WTC11 (cell line): Measurements from ENCODE around the gene SLC25A12. TPM values are rescaled to one million over a fixed set of nuclear protein-coding genes. Genes with fewer than 3 reads are reported as not detected.

Experiments used
- ATAC-seq: fragments of 200-7000 bp; cut with Tn5 transposase; 2 replicates; pipeline ENCODE4 v1.10.0; 2021; ENCODE audit warnings: mild to moderate bottlenecking, moderate library complexity
- CTCF ChIA-PET: fragments of 300-600 bp; sonication (Branson Sonifier 250); formaldehyde crosslinking; loops from one replicate; lab custom pipeline; 2021; ENCODE audit warnings: antibody characterized with exemption; lab: Charles Lee
- POLR2A ChIA-PET: fragments of 350-600 bp; sonication (Branson Sonifier 250); formaldehyde crosslinking; loops from one replicate; lab custom pipeline; 2021; ENCODE audit warnings: antibody characterized with exemption; lab: Charles Lee
- DNase-seq: peaks from one replicate; pipeline ENCODE4 v3.0.0; 2021; ENCODE audit warnings: low spot score
- H3K27ac Mint-ChIP-seq: 2 replicates; pipeline ENCODE4 v1.8.0; 2021; ENCODE audit warnings: mixed read lengths
- H3K27me3 Mint-ChIP-seq: 2 replicates; pipeline ENCODE4 v1.8.0; 2021; ENCODE audit warnings: low read depth, mild to moderate bottlenecking, moderate library complexity, mixed read lengths
- H3K36me3 Mint-ChIP-seq: 2 replicates; pipeline ENCODE4 v1.8.0; 2021; ENCODE audit warnings: mixed read lengths
- H3K4me1 Mint-ChIP-seq: 2 replicates; pipeline ENCODE4 v1.8.0; 2022; ENCODE audit warnings: mixed read lengths
- H3K4me3 Mint-ChIP-seq: 2 replicates; pipeline ENCODE4 v1.8.0; 2021; ENCODE audit warnings: mild to moderate bottlenecking, moderate library complexity, mixed read lengths
- H3K9me3 Mint-ChIP-seq: 2 replicates; pipeline ENCODE4 v1.8.0; 2021; ENCODE audit warnings: mixed read lengths
- ATF1 ChIP-seq: sonication (generic); formaldehyde crosslinking; IDR thresholded peaks from 2 replicates; pipeline ENCODE4 v1.8.1; 2023; ENCODE audit warnings: mild to moderate bottlenecking, moderate library complexity, missing genetic modification reagents
- EMX1 ChIP-seq: fragments of 250-450 bp; sonication (Bioruptor Pico); IDR thresholded peaks from 2 replicates; pipeline ENCODE4 v1.8.0; 2021; ENCODE audit warnings: mild to moderate bottlenecking
- GABPB1 ChIP-seq: sonication (generic); formaldehyde crosslinking; IDR thresholded peaks from 2 replicates; pipeline ENCODE4 v1.8.1; 2023; ENCODE audit warnings: mild to moderate bottlenecking, missing genetic modification reagents
- GRHL2 ChIP-seq: fragments of 250-450 bp; sonication (Bioruptor Pico); IDR thresholded peaks from 2 replicates; pipeline ENCODE4 v1.8.0; 2022; ENCODE audit warnings: mild to moderate bottlenecking, moderate library complexity; ENCODE audit not compliant: insufficient replicate concordance, severe bottlenecking
- KAT7 ChIP-seq: sonication (generic); formaldehyde crosslinking; IDR thresholded peaks from 2 replicates; pipeline ENCODE4 v1.8.1; 2023; ENCODE audit warnings: missing genetic modification reagents, mild to moderate bottlenecking, borderline replicate concordance
- NR3C1 ChIP-seq: sonication (generic); formaldehyde crosslinking; conservative IDR thresholded peaks from 2 replicates; pipeline ENCODE4 v1.8.1; 2023; ENCODE audit warnings: low read depth, mild to moderate bottlenecking, missing genetic modification reagents
- RELA ChIP-seq: sonication (generic); formaldehyde crosslinking; IDR thresholded peaks from 2 replicates; pipeline ENCODE4 v1.8.1; 2022; ENCODE audit warnings: missing genetic modification reagents, mild to moderate bottlenecking, borderline replicate concordance
- SMAD4 ChIP-seq: sonication (generic); formaldehyde crosslinking; IDR thresholded peaks from 2 replicates; pipeline ENCODE4 v1.8.0; 2022; ENCODE audit warnings: mild to moderate bottlenecking, missing genetic modification reagents
- ZNF121 ChIP-seq: sonication (generic); formaldehyde crosslinking; IDR thresholded peaks from 2 replicates; pipeline ENCODE4 v1.8.0; 2023; ENCODE audit warnings: missing genetic modification reagents
- ZNF232 ChIP-seq: sonication (generic); formaldehyde crosslinking; IDR thresholded peaks from 2 replicates; pipeline ENCODE4 v1.8.0; 2022; ENCODE audit warnings: mild to moderate bottlenecking, missing genetic modification reagents
- ZNF416 ChIP-seq: fragments of 250-450 bp; sonication (Bioruptor Pico); IDR thresholded peaks from 2 replicates; pipeline ENCODE4 v1.9.0; 2021; ENCODE audit warnings: mild to moderate bottlenecking, inconsistent platforms
- ZNF423 ChIP-seq: fragments of 250-450 bp; sonication (Bioruptor Pico); IDR thresholded peaks from 2 replicates; pipeline ENCODE4 v2.1.2; 2022; ENCODE audit warnings: mild to moderate bottlenecking, moderate library complexity
- total RNA-seq: library from RNA; stranded (reverse); gene quantifications from 3 replicates; pipeline ENCODE4 v1.2.3, GENCODE V29; 2021
- TF ChIP-seq, protein P1 (sequence below): fragments of 250-450 bp; sonication (Bioruptor Pico); IDR thresholded peaks from 2 replicates; pipeline ENCODE4 v1.8.0; 2021; ENCODE audit warnings: mild to moderate bottlenecking
- TF ChIP-seq, protein P2 (sequence below): sonication (generic); formaldehyde crosslinking; IDR thresholded peaks from 2 replicates; pipeline ENCODE4 v1.8.0; 2023; ENCODE audit warnings: missing genetic modification reagents, mild to moderate bottlenecking, borderline replicate concordance
- TF ChIP-seq, protein P3 (sequence below): sonication (generic); formaldehyde crosslinking; IDR thresholded peaks from 2 replicates; pipeline ENCODE4 v1.8.0; 2022; ENCODE audit warnings: mild to moderate bottlenecking, missing genetic modification reagents
- TF ChIP-seq, protein P4 (sequence below): sonication (generic); formaldehyde crosslinking; IDR thresholded peaks from 2 replicates; pipeline ENCODE4 v1.8.1; 2022; ENCODE audit warnings: missing genetic modification reagents, borderline replicate concordance
- TF ChIP-seq, protein P5 (sequence below): sonication (generic); formaldehyde crosslinking; IDR thresholded peaks from 2 replicates; pipeline ENCODE4 v1.8.0; 2022; ENCODE audit warnings: mild to moderate bottlenecking, missing genetic modification reagents
- TF ChIP-seq, protein P6 (sequence below): fragments of 200-600 bp; IDR thresholded peaks from 2 replicates; pipeline ENCODE4 v1.8.0; 2022; ENCODE audit warnings: antibody characterized with exemption

Gene SLC25A12
- total RNA-seq, 1 experiment from 2014 or later: 9.0 TPM

DNA sequence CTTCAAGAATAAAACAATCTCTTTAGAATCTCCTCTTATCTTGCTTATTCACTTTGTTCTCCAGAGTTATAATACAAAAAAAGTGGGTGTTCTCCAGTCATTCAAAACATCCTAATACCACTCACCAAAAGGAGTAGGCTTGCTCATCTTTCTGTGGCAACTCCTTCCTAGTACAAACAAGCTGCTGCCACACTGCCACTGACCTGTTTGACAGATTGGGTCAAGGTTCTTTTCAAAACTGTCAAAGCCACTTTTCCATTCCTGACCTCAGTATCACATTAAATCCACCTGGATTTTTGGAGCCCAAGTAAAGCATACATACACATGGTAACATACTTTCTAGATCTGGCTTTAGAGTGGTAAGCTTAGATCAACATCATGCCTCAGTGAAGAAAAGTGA lies 59.8 kb downstream of the SLC25A12 start:
- H3K36me3 Mint-ChIP-seq: peaks cover 81% of the 10 kb centered on the region
- ChIA-PET POLR2A (no interaction called here), CTCF (no interaction called here)
- peaks cover 58% of the 10 kb centered on the region for H3K9me3 Mint-ChIP-seq
- ATAC-seq: no peak
- H3K27ac Mint-ChIP-seq: no peak overlapping the region
- H3K27me3 Mint-ChIP-seq: no peaks in the 10 kb centered on the region; the same call in 1 of the 2 replicates
- H3K4me1 Mint-ChIP-seq: no peaks in the 10 kb centered on the region
- TF ChIP-seq NR3C1 (CRISPR knock-in tag): no peak
- TF ChIP-seq, protein P1, sequence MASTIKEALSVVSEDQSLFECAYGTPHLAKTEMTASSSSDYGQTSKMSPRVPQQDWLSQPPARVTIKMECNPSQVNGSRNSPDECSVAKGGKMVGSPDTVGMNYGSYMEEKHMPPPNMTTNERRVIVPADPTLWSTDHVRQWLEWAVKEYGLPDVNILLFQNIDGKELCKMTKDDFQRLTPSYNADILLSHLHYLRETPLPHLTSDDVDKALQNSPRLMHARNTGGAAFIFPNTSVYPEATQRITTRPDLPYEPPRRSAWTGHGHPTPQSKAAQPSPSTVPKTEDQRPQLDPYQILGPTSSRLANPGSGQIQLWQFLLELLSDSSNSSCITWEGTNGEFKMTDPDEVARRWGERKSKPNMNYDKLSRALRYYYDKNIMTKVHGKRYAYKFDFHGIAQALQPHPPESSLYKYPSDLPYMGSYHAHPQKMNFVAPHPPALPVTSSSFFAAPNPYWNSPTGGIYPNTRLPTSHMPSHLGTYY: no peak
- TF ChIP-seq ZNF232: no peak
- TF ChIP-seq GABPB1 (CRISPR knock-in tag): no peak
- TF ChIP-seq KAT7: no peak
- TF ChIP-seq, protein P2, sequence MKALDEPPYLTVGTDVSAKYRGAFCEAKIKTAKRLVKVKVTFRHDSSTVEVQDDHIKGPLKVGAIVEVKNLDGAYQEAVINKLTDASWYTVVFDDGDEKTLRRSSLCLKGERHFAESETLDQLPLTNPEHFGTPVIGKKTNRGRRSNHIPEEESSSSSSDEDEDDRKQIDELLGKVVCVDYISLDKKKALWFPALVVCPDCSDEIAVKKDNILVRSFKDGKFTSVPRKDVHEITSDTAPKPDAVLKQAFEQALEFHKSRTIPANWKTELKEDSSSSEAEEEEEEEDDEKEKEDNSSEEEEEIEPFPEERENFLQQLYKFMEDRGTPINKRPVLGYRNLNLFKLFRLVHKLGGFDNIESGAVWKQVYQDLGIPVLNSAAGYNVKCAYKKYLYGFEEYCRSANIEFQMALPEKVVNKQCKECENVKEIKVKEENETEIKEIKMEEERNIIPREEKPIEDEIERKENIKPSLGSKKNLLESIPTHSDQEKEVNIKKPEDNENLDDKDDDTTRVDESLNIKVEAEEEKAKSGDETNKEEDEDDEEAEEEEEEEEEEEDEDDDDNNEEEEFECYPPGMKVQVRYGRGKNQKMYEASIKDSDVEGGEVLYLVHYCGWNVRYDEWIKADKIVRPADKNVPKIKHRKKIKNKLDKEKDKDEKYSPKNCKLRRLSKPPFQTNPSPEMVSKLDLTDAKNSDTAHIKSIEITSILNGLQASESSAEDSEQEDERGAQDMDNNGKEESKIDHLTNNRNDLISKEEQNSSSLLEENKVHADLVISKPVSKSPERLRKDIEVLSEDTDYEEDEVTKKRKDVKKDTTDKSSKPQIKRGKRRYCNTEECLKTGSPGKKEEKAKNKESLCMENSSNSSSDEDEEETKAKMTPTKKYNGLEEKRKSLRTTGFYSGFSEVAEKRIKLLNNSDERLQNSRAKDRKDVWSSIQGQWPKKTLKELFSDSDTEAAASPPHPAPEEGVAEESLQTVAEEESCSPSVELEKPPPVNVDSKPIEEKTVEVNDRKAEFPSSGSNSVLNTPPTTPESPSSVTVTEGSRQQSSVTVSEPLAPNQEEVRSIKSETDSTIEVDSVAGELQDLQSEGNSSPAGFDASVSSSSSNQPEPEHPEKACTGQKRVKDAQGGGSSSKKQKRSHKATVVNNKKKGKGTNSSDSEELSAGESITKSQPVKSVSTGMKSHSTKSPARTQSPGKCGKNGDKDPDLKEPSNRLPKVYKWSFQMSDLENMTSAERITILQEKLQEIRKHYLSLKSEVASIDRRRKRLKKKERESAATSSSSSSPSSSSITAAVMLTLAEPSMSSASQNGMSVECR (CRISPR knock-in tag): no peak
- TF ChIP-seq EMX1 (CRISPR knock-in tag): no peak
- no peak for TF ChIP-seq RELA (CRISPR knock-in tag)
- TF ChIP-seq GRHL2 (CRISPR knock-in tag): no peak
- TF ChIP-seq, protein P3, sequence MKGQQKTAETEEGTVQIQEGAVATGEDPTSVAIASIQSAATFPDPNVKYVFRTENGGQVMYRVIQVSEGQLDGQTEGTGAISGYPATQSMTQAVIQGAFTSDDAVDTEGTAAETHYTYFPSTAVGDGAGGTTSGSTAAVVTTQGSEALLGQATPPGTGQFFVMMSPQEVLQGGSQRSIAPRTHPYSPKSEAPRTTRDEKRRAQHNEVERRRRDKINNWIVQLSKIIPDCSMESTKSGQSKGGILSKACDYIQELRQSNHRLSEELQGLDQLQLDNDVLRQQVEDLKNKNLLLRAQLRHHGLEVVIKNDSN (CRISPR knock-in tag): no peak
- TF ChIP-seq, protein P4, sequence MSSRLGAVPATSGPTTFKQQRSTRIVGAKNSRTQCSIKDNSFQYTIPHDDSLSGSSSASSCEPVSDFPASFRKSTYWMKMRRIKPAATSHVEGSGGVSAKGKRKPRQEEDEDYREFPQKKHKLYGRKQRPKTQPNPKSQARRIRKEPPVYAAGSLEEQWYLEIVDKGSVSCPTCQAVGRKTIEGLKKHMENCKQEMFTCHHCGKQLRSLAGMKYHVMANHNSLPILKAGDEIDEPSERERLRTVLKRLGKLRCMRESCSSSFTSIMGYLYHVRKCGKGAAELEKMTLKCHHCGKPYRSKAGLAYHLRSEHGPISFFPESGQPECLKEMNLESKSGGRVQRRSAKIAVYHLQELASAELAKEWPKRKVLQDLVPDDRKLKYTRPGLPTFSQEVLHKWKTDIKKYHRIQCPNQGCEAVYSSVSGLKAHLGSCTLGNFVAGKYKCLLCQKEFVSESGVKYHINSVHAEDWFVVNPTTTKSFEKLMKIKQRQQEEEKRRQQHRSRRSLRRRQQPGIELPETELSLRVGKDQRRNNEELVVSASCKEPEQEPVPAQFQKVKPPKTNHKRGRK: no peak
- TF ChIP-seq, protein P5, sequence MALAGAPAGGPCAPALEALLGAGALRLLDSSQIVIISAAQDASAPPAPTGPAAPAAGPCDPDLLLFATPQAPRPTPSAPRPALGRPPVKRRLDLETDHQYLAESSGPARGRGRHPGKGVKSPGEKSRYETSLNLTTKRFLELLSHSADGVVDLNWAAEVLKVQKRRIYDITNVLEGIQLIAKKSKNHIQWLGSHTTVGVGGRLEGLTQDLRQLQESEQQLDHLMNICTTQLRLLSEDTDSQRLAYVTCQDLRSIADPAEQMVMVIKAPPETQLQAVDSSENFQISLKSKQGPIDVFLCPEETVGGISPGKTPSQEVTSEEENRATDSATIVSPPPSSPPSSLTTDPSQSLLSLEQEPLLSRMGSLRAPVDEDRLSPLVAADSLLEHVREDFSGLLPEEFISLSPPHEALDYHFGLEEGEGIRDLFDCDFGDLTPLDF (CRISPR knock-in tag): no peak
- no peak for TF ChIP-seq ZNF121 (CRISPR knock-in tag)
- TF ChIP-seq, protein P6, sequence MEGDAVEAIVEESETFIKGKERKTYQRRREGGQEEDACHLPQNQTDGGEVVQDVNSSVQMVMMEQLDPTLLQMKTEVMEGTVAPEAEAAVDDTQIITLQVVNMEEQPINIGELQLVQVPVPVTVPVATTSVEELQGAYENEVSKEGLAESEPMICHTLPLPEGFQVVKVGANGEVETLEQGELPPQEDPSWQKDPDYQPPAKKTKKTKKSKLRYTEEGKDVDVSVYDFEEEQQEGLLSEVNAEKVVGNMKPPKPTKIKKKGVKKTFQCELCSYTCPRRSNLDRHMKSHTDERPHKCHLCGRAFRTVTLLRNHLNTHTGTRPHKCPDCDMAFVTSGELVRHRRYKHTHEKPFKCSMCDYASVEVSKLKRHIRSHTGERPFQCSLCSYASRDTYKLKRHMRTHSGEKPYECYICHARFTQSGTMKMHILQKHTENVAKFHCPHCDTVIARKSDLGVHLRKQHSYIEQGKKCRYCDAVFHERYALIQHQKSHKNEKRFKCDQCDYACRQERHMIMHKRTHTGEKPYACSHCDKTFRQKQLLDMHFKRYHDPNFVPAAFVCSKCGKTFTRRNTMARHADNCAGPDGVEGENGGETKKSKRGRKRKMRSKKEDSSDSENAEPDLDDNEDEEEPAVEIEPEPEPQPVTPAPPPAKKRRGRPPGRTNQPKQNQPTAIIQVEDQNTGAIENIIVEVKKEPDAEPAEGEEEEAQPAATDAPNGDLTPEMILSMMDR: no peak
- TF ChIP-seq SMAD4 (CRISPR knock-in tag): no peak
- TF ChIP-seq ZNF416 (CRISPR knock-in tag): no peak
- TF ChIP-seq ZNF423 (CRISPR knock-in tag): no peak
- no peak for TF ChIP-seq ATF1 (CRISPR knock-in tag)
- no peak for DNase-seq
- no peak overlapping the region for H3K4me3 Mint-ChIP-seq
